ENCODE measurements around the gene APH1A. TPM values are rescaled to one million over a fixed set of nuclear protein-coding genes. Genes with fewer than 3 reads are reported as not detected.
"Not testable (repeated sequence)": the region's sequence is repeated elsewhere in the genome, so short reads cannot be mapped to it uniquely, and the experiment has no call there.

Gene APH1A
- total RNA-seq, 2 donors from 2014 or later, result 115 to 140 TPM

- Mint-ChIP-seq H3K36me3 (no peaks in the 10 kb centered on the region), H3K4me3 (no peak overlapping the region), H3K27ac (no peak overlapping the region), H3K4me1 (ENCODE audit: low read depth in 2 of 2) (peaks cover 13 to 18% of the 10 kb centered on the region in 2 donors), H3K9me3 (no peaks in the 10 kb centered on the region), H3K27me3 (peaks cover 0 to 2% of the 10 kb centered on the region in 2 donors)
- ATAC-seq (peak; percentile 78 to 83), DNase-seq (ENCODE audit: low spot score) (peak; percentile 97)
Measured at GRCh38 chr1:150234566-150235293, 34.1 kb downstream of the APH1A start.

GRCh38 chr1:150234309-150234565, 34.6 kb downstream of the APH1A start:
- ATAC-seq (no peak), DNase-seq (ENCODE audit: low spot score) (no peak)
- no peaks in the 10 kb centered on the region for H3K36me3 Mint-ChIP-seq
- no peak overlapping the region for H3K27ac Mint-ChIP-seq
- peaks cover 0 to 2% of the 10 kb centered on the region in 2 donors for H3K27me3 Mint-ChIP-seq
- no peak overlapping the region for H3K4me3 Mint-ChIP-seq
- peaks cover 13 to 18% of the 10 kb centered on the region in 2 donors for H3K4me1 Mint-ChIP-seq (ENCODE audit: low read depth in 2 of 2)
- no peaks in the 10 kb centered on the region for H3K9me3 Mint-ChIP-seq

GRCh38 chr1:150233359-150234308, 35.2 kb downstream of the APH1A start:
- no peak for DNase-seq (ENCODE audit: low spot score)
- no peak for ATAC-seq
- H3K36me3 Mint-ChIP-seq, result peaks cover 5% of the 10 kb centered on the region
- no peak overlapping the region for H3K4me3 Mint-ChIP-seq
- peaks cover 13 to 18% of the 10 kb centered on the region in 2 donors for H3K4me1 Mint-ChIP-seq (ENCODE audit: low read depth in 2 of 2)
- no peak overlapping the region for H3K27ac Mint-ChIP-seq
- no peaks in the 10 kb centered on the region for H3K9me3 Mint-ChIP-seq
- H3K27me3 Mint-ChIP-seq, result peaks cover 0 to 2% of the 10 kb centered on the region in 2 donors

GRCh38 chr1:150232921-150233320, 35.9 kb downstream of the APH1A start:
- not testable (repeated sequence) for H3K27ac Mint-ChIP-seq; H3K36me3 Mint-ChIP-seq; H3K27me3 Mint-ChIP-seq; ATAC-seq; DNase-seq (ENCODE audit: low spot score); H3K9me3 Mint-ChIP-seq; H3K4me3 Mint-ChIP-seq
- peaks cover 13 to 18% of the 10 kb centered on the region in 2 donors for H3K4me1 Mint-ChIP-seq (ENCODE audit: low read depth in 2 of 2)

GRCh38 chr1:150228246-150228645, 40.6 kb downstream of the APH1A start:
- not testable (repeated sequence) for ATAC-seq; H3K27me3 Mint-ChIP-seq; DNase-seq (ENCODE audit: low spot score); H3K4me3 Mint-ChIP-seq; H3K27ac Mint-ChIP-seq; H3K9me3 Mint-ChIP-seq
- Mint-ChIP-seq H3K4me1 (ENCODE audit: low read depth in 2 of 2) (peaks cover 10 to 19% of the 10 kb centered on the region in 2 donors), H3K36me3 (peaks cover 33% of the 10 kb centered on the region)

GRCh38 chr1:150227228-150227627, 41.6 kb downstream of the APH1A start:
- H3K9me3 Mint-ChIP-seq, result no peaks in the 10 kb centered on the region
- no peak overlapping the region for H3K4me3 Mint-ChIP-seq
- ATAC-seq (no peak), DNase-seq (ENCODE audit: low spot score) (no peak)
- no peak overlapping the region for H3K27ac Mint-ChIP-seq
- peaks cover 5 to 13% of the 10 kb centered on the region in 2 donors for H3K4me1 Mint-ChIP-seq (ENCODE audit: low read depth in 2 of 2)
- no peaks in the 10 kb centered on the region for H3K27me3 Mint-ChIP-seq
- peaks cover 38% of the 10 kb centered on the region for H3K36me3 Mint-ChIP-seq

GRCh38 chr1:150226486-150226885, 42.3 kb downstream of the APH1A start:
- peaks cover 5 to 13% of the 10 kb centered on the region in 2 donors for H3K4me1 Mint-ChIP-seq (ENCODE audit: low read depth in 2 of 2)

GRCh38 chr1:150225546-150225945, 43.3 kb downstream of the APH1A start:
- H3K27ac Mint-ChIP-seq, result no peak overlapping the region
- H3K27me3 Mint-ChIP-seq, result no peaks in the 10 kb centered on the region
- DNase-seq (ENCODE audit: low spot score), result no peak
- H3K4me3 Mint-ChIP-seq, result no peak overlapping the region
- no peaks in the 10 kb centered on the region for H3K9me3 Mint-ChIP-seq
- peaks cover 38% of the 10 kb centered on the region for H3K36me3 Mint-ChIP-seq
- H3K4me1 Mint-ChIP-seq (ENCODE audit: low read depth in 2 of 2), result peaks cover 5 to 13% of the 10 kb centered on the region in 2 donors
- no peak for ATAC-seq

More at GRCh38 chr1:150226486-150226885, 42.3 kb downstream of the APH1A start:
- Mint-ChIP-seq H3K27me3 (no peaks in the 10 kb centered on the region), H3K27ac (peak overlapping the region; percentile 5 to 45), H3K36me3 (peaks cover 38% of the 10 kb centered on the region), H3K4me3 (no peak overlapping the region), H3K9me3 (no peaks in the 10 kb centered on the region)
- DNase-seq (ENCODE audit: low spot score) (no peak), ATAC-seq (no peak)

GRCh38 chr1:150224983-150225382, 43.8 kb downstream of the APH1A start:
- Mint-ChIP-seq H3K4me1 (ENCODE audit: low read depth in 2 of 2) (peaks cover 5 to 13% of the 10 kb centered on the region in 2 donors), H3K36me3 (peaks cover 38% of the 10 kb centered on the region)

GRCh38 chr1:150221552-150221951, 47.3 kb downstream of the APH1A start:
- Mint-ChIP-seq H3K9me3 (no peaks in the 10 kb centered on the region), H3K36me3 (peaks cover 26% of the 10 kb centered on the region), H3K4me1 (ENCODE audit: low read depth in 2 of 2) (peaks cover 5 to 9% of the 10 kb centered on the region in 2 donors), H3K27ac (no peak overlapping the region), H3K27me3 (no peaks in the 10 kb centered on the region), H3K4me3 (no peak overlapping the region)
- DNase-seq (ENCODE audit: low spot score) (no peak), ATAC-seq (no peak)

More at GRCh38 chr1:150224983-150225382, 43.8 kb downstream of the APH1A start:
- DNase-seq (ENCODE audit: low spot score) (no peak), ATAC-seq (no peak)
- Mint-ChIP-seq H3K27ac (peak overlapping the region in 1 of 2 donors; percentile 15), H3K9me3 (no peaks in the 10 kb centered on the region), H3K27me3 (no peaks in the 10 kb centered on the region), H3K4me3 (no peak overlapping the region)

GRCh38 chr1:150215855-150216254, 53.0 kb downstream of the APH1A start:
- DNase-seq (ENCODE audit: low spot score); H3K9me3 Mint-ChIP-seq; H3K4me3 Mint-ChIP-seq; H3K27me3 Mint-ChIP-seq; ATAC-seq; H3K27ac Mint-ChIP-seq; H3K36me3 Mint-ChIP-seq: not testable (repeated sequence)
- H3K4me1 Mint-ChIP-seq (ENCODE audit: low read depth in 2 of 2), result peaks cover 13 to 18% of the 10 kb centered on the region in 2 donors
